GM21528 (cell line): ENCODE results near the gene TRMT44.

Experiments
- ATAC-seq: cut with Tn5 transposase; IDR thresholded peaks from one replicate; pipeline ENCODE4 v1.9.1; 2021; ENCODE audit warnings: mild to moderate bottlenecking, moderate library complexity; ENCODE audit not compliant: unreplicated experiment, low FRiP score

TRMT44 gene

DNA sequence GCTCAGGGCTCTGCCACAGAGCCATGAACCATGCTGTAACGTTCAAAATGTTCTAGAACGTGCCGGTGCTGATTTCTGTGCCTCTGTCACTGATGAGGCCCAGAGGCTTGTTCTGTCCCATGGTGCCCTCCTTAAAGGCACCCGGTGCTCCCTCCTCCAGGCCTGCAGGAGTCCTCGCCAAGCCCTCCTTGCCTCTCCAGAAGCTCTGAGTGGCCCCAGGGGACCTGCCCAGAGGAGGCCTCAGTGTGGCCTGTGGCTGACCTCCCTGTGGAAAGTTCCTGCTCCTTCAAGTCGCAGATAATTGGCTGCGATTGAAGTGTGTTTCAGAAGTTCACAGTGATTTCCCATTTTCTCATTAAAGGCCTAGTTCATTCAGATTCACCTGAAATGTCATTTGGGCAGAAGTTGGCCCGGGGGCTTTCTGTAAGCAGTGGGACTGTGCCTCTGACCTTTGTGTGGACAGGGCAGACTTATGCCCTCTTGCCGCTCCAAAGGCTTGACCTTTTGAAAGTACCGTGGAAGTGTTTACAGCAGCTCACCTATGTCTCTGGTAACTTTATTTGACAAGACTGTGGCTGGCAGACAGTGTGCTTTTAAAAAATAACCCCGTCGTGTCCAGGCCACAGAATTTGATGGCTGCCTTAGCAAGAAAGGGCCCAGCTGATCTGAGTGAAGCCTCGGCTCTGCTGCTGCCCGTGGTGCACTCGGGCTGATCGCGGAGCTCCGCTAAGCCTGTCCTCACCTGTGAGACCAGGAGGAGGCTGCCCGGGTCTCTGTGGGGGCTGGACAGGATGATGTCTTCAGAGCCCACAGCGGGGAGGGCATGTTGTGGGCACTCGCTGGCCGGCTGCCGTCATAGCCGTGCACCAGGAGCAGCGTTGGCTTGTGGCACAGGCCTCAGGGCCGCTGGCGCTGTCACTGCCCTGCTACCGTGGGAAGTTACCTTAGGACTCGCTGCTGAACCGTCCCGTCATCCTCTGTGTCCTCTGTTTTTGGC lies 25.3 kb downstream of the TRMT44 start:
- ATAC-seq: no peak

DNA sequence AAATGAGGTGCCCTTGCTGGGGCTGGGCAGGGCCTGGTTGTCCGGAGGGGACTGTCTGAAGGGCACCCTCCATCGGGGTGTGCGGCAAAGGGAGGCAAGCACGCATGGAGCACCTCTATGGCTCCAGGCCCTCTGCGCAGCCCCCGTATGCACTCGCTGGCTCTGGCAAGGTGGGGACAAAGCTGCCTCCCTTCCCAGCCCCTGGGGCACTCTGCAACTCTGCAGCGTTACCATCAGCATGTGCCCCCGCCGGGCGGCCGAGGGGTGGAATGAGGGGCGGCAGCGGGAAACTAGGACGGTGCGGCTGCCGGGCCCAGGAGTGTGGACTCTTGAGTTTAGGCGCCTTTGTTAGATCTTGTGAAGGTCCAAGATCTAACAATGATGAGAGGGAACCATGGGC lies 26.4 kb downstream of the TRMT44 start:
- ATAC-seq: no peak

DNA sequence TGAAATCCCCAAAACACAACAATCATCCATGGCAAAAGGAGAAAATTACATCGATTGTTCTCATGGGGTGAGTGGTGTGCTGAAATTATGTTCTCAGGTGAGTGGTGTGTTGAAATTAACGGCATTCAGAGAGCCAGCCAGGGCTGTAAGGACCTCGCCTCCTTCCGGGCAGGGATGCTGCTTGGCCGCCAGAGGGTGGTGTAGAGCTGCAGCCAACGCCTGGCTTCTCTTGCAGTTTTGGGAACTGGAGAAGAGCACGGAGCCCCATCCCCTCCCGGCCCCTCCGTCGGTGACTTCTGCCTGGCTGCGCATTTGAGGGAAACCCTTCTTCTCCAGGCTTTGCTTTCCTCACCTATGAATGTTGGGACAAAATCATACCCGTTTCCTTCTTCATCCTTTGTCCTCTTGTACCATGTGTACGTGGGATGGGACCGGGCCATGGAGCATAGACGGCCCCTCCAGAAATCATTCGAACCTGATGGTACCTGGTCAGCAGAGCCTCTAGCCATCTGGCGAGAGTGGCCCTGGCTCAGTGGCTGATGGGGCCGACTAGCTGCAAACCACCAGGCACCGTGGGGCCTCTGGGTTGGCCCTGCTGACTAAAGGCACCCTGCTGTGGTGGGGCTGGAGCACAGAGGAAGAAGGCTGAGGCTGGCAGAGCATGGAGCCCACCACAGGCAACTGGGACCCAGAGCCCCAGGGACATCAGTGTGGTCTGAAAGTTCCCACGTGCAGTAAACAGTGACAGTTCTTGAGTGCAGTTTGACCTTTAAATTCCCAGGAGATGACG lies 28.4 kb downstream of the TRMT44 start:
- peak; percentile 66 for ATAC-seq

DNA sequence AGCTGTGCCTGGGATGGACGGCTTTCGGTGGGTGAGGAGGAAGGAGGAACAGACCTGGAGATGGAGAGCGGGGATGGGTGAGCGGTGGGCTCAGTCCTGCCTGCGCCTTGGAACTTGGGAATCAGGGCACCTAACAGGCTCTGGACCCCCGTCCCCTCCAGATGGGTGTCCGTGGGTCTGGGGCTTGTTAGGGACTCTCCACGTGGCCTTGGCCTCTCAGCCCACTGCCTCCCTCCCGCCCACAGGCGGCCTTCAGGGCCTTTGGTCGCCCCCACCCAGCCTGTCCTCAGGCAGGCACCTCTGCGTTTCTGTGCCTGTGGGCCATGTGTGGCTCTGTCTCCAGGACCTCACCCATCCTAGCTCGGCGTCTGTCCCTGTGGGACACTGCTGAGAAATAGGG lies 29.0 kb downstream of the TRMT44 start:
- ATAC-seq: no peak

DNA sequence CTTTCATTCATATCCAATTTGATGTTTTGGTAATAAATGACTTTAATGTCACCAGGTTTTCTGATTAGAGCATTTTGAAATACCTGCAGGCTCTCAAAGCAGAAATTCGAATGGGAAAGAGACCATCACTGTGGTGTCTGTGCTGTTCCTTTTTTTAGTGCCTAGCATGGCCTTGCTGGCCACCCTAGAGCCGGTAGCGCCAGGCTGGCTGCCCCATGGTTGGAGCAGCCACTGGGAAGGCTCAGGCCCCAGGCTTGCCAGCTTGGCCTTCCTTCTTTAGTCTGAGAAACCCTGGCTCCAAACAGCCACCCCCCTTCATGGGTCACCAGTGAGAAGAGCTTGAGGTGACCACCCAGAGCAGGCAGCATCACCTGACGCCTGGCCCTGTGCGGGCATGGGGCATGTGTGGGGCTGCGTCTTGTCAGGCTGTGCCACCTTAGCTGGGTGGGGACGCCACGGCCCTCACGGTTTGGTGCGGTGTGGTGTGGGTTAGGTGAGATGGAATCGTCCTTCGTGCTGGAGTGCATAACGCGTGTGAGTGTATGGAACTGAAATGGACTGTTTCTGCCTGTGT lies 30.0 kb downstream of the TRMT44 start:
- ATAC-seq: no peak

DNA sequence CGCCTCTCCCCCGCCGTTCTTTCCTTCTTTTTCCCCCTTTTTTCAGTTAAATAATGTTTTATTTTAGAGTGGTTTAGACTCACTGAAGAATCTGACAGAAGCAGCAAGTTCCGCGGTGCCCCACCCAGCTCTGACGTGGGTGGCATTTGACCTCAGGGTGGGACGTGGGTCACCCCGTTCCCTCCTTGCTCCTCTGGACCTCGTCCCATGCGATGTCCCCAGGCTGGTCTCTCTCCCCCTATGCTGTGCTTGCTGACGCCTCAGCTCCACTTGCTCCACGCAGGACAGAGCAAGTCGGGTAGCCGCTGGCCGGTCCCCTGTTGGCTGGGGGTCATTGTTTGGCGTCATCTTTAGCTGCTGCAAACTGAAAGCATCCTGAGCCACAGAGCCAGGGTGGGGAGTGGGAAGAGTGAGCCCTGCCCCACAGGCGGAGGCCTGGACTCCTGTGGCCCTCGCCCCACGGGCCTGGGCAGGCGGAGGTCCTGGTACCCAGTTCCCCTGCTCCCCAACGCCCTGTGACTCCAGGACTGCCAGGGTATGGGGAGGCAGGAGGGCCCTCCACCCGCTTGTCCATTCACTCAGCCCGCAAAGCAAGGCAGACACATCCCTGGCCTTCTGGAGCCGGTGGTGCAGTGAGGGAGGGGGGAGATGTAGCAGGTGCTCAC lies 30.8 kb downstream of the TRMT44 start:
- ATAC-seq: no peak

DNA sequence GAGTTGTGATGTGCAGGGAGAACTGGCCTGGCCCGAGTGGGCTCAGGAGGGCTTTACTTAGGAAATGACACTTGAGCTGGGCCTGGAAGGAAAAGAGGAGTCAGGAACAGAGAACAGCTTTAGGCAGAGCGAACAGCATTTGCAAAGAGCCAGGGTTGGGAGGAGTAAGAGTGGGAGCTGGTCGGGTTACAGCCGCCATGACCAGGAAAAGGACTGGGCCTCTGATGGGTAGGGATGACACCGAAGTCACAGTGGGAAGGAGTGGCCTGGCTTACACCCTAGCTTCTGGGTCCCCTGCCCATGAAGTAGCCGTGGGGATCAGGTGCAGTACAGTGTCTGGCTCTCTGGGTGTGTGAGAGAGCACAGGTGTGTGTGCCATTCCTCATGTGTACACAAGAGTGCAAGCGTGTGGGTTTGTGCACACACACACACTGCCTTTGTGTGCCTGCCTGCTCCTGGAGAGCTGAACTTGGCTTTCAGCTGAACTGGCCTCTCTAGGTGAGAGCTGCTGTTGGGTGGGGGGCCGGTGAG lies 31.6 kb downstream of the TRMT44 start:
- no peak for ATAC-seq

DNA sequence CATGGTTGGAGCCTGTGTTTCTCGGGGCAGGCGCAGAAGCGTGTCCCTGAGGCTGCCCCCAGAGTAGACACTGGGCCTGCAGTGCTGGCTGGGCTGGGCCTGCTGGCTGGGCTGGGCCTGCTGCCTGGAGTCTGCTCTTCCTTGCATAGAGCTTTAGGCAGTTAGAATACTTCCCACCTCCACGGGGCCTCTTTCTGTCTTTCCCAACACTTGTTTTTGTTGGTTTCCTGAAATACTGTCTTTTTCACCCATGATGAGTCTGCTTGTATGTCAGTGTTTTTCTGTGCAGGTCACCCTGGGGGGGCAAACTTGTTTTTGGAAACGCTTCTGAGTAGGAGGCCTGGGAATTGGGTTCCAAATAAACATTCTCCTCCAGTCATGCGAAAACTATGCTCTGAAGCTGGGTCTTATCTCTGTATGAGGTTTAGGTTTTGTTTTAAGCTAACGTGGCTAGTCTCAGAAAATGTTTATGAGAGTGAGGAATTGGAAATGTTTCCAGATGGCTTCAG lies 32.2 kb downstream of the TRMT44 start:
- no peak for ATAC-seq

DNA sequence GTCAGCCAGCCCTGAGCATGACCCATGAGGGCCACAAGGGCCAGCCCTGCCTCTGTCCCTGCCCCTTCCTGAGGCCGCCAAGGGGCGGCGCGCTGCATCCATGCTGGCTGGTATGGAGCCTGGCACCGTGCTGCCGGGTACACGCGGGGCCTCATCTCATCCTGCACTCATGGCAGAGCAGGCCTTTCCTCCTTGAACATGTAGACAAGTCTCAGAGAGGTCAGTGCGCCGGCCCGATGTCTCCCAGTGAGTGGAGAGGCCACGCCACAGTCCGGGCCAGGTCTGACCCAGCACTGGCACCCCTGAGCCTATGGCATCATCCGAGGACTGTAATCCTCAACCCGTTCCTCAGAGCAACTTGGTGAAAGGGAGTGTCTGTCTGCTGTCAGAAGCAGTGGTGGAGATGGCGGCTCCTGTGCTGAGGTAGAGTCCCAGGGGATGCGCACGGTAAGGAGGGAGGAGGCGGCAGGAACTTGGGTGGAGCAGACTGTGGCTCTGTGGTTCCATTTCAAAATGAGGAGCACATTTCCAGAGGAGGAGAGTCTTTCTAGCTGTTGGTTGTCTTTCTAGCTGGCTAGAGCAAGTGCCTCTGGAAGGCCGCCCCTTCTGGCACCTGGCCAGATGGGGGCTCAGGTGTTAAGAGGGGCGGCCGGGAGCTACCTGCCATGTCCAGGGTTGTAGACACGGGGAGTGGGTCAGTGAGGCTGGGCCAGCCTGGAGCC lies 32.8 kb downstream of the TRMT44 start:
- ATAC-seq: no peak

DNA sequence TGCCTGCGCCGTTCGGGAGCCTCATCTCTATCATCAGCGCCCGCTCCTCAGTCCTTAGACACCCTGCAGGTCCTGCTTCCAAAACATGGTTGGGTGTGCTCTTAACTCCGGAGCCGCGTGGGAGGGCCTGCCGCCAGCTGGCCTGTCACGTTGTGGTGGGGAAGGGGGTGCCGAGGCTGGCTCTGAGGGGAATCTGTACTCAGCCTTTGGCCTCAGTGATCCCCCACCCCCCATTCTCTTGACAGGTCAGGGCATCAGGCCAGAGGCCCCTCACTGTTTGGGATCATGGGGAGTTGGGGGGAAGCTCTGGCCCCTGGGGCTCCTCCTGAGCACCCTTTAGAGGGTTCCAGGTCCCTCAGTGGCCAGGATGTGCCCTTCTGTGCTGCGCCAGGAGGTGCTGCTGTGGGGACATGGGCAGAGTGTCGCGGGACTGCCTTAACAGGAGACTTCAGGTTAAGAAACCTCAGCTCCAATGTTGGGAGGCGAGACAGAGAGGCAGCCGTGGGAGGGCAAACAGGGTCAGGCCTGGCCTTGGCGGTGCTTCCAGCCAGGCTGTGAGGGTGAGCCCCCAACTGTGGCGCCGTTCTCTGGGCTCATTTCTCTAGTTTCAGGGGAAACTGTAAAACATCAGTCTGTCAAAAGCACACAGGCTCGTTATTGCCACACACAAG lies 33.5 kb downstream of the TRMT44 start:
- no peak for ATAC-seq

DNA sequence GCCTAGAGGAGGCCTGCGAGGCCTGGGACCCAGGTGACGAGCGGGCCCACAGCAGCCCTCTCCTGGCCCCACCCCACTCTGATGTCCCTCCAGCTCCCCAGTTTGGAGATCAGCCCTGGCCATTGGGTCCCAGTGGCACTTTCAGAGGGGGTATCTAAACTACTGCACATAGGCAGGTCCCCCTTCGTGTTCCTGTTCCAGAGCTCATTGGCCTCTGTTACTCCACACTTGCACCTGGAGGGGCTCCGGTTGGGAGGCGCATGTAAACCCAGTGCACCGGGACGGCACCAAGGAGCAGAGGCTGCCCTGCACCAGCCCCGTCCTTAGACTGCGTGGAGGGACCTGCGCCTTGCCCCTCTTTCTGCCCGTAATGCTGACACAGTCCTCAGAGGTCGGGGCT lies 34.3 kb downstream of the TRMT44 start:
- no peak for ATAC-seq

DNA sequence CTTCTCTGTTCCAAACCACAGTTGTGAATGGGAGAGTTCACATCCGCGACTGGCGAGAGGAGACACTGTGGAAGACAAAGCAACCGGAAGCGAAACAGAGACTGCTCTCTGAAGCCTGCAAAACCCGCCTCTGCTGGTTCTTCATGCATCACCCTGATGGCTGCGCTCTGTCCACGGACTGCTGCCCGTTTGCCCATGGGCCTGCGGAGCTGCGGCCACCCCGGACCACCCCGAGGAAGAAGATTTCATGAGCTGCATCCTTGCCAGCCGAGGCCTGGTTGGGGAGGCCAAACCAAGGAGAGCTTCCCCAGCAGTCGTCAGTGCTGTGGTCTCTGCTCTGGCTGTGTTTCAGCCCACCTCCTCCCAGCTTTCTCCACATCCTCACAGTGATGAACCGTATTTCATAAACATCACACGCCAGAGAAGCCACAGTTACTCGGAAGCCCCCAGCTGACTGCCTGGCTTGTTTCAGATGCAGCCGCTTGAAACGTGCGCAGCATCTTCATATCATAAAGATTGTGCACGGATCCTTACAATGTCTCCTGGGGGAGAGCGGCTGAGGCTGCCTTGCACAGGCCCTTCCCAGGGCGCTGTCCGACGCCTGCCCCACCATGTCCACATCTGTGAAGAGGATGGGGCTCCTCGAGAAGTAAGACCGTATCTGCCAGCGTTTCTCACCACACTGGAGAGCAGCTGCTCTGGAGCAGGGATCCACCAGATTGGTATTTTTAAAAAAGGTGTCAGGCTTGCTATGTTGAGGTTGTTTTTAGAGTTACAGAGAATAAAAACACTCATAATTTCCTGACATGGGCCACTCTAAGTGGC lies 35.4 kb downstream of the TRMT44 start:
- no peak for ATAC-seq

DNA sequence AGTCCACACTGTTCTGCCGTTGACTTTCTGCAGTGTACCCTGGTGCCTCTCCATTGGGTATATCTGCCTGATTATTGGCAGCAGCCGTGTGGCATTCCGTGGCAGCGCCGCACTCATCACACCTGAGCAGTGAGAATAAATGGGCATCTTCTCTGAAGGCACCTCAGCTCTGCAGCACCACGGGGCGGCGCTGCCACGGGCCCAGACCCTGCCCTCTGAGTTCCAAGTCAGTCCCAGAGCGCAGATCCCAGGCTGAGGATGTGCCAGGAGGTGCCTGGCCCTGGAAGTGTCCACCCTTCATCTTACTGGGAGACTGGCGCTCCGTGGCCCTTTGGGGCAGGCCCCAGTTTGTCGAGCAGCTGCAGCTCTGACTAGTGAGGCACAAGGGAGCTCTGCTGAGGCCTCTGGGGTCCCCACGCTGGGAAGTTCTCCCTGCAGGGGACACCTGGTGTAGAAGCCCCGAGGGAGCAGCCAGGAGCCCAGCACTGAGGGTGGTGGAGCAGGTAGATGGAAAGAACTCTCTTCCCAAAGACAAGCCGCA lies 36.6 kb downstream of the TRMT44 start:
- no peak for ATAC-seq

DNA sequence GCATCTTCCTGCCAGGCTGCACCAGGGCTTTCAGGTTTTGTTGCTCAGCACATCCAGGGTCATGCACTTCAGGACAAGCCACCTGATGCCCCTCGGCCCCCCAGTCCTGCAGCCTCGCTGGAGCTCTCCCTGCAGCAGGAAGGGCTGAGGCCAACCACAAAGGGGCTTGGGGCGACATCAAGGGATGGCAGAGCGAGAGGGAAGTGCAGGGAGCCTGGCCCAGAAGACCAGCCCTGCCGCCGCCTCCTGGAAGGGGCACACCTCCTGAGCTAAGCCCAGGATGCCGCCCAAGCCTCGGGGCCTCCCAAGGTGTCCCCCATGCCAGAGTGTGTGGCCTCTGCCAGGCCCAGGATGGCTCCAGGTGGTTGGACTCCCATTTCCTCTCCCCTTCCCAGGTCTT lies 37.1 kb downstream of the TRMT44 start:
- no peak for ATAC-seq

DNA sequence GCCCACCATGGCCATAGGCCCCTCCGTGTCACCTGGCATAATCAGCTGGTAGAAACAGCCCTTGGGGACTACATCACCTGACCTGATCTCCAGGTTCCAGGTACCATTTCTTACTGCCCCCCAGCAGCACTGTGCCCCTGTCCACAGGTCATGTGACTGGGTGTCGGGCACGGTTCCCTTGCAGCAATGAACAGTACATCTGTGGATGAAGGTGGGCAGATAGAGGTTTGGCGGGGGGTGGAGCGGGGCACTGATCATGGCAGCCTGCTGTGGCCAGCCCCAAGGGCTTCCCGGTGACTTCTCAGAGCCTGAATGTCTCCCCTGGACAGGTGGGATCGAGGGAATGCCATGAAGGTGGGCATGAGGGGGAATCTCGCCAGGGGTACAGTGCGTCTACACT lies 37.8 kb downstream of the TRMT44 start:
- no peak for ATAC-seq

DNA sequence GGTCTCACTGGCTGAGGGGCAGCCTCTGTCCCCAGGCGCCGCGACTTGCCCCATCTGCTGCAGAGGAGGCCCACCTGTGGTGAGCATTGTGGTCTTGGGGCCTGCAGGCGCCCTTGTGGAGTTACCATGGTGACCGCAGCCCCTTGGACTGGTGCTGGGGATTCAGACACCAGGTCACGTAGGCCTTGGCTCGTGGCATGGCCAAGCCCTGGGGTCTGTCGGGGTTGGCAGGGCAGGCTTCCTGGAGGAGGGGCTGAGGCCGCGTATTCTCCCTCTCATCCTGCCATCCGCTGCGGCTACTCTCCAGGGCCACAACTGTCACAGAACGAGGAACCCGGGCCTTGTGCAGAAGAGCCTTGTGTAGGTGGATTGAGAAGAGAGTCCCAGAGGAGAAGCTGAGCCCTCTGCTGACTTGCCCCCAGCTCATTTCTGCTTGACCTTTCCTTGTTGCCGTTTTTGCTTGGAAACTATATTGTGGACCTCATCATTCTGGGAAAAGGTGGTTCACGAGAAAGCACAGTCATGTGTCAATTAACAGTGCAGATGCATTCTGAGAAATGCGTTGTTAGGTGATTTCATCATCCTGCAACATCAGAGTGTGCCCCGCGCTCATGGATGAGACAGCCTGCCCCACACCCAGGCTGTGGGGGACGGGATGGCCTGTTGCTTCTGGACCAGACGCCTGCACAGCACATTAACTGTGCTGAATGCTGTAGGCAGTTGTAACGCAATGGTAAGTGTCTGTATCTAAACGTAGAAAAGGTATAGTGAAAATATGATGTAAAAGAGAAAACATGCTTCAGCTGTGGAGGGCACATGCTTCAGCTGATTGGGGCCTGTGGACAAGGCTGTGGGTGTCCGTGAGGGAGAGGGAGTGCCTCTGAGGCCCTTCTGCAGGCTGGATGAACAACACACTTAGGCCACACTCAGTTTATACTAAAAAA lies 38.5 kb downstream of the TRMT44 start:
- ATAC-seq: no peak

DNA sequence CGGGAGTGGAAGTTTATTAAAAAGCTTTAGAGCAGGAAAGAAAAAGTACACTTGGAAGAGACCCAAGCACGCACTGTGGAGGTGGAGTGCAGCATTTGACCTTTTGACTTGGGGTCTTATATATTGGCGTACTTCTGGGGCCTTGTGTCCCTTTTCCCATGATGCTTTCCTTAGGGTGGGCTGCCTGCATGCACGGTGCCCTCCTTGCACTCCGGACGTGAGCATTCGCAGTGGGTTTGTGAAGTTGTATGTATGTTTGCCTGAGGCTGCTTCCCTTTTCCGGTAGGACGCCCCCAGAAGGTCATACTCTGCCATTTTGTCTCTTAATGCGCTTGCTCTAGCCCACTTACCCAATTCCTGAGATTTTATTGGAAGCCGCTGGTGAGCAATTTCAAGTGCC lies 39.6 kb downstream of the TRMT44 start:
- ATAC-seq: no peak
